Suppressor macrophage (primary cell): ENCODE data around the gene SDHB.

ENCODE experiments used
- DNase-seq, 4 experiments: peaks; one replicate each; pipeline ENCODE4 v3.0.0-alpha.2; 2020 to 2022
- total RNA-seq, 17 experiments: gene quantifications; one replicate each; lab custom pipeline; 2026; ENCODE audit warnings: mixed read lengths in 6 of 17, inconsistent platforms in 3 of 17; lab: John Stamatoyannopoulos, UW

SDHB gene
- 62.2 to 165 (median 121) reads per million in 17 experiments for total RNA-seq

GRCh38 chr1:17053685-17054410, at the start of gene SDHB:
Gene SDHB, minus strand, starts transcription at chr1:17054032. Its CDS starts 13 bp downstream, at chr1:17054019.
- DNase-seq, result peak; percentile 99 to 100 (median 100)

- DNase-seq, result no peak
Observed at GRCh38 chr1:17102232-17102631, 48.4 kb upstream of the SDHB start.

- no peak for DNase-seq
Observed at GRCh38 chr1:17101261-17101660, 47.4 kb upstream of the SDHB start.

- DNase-seq, result peak; percentile 14 to 58 (median 47)
Observed at GRCh38 chr1:17099616-17100340, 45.9 kb upstream of the SDHB start.

- DNase-seq, result peak; percentile 33 to 69 (median 55)
Observed at GRCh38 chr1:17098446-17099317, 44.9 kb upstream of the SDHB start.

GRCh38 chr1:17097787-17098186, 44.0 kb upstream of the SDHB start:
- DNase-seq, result peak in 2 of 4 experiments; percentile 31 to 38

- DNase-seq, result no peak
Observed at GRCh38 chr1:17097147-17097546, 43.3 kb upstream of the SDHB start.

- DNase-seq, result no peak
Observed at GRCh38 chr1:17096584-17096983, 42.8 kb upstream of the SDHB start.

- DNase-seq, result no peak
Observed at GRCh38 chr1:17095141-17095540, 41.3 kb upstream of the SDHB start.

- DNase-seq, result no peak
Observed at GRCh38 chr1:17094664-17095063, 40.8 kb upstream of the SDHB start.

- no peak for DNase-seq
Observed at GRCh38 chr1:17093822-17094393, 40.1 kb upstream of the SDHB start.

- DNase-seq, result no peak
Observed at GRCh38 chr1:17091252-17091651, 37.4 kb upstream of the SDHB start.

- no peak for DNase-seq
Observed at GRCh38 chr1:17089506-17089905, 35.7 kb upstream of the SDHB start.

GRCh38 chr1:17086751-17087150, 32.9 kb upstream of the SDHB start:
- DNase-seq, result peak; percentile 34 to 73 (median 63)

- peak in 3 of 4 experiments; percentile 52 to 67 (median 59) for DNase-seq
Observed at GRCh38 chr1:17084787-17085186, 31.0 kb upstream of the SDHB start.

GRCh38 chr1:17082761-17083160, 28.9 kb upstream of the SDHB start:
- no peak for DNase-seq

GRCh38 chr1:17081439-17081838, 27.6 kb upstream of the SDHB start:
- no peak for DNase-seq

- no peak for DNase-seq
Observed at GRCh38 chr1:17080880-17081279, 27.0 kb upstream of the SDHB start.

GRCh38 chr1:17080085-17080759, 26.4 kb upstream of the SDHB start:
- no peak for DNase-seq

GRCh38 chr1:17078991-17079868, 25.4 kb upstream of the SDHB start:
- peak; percentile 49 to 77 (median 72) for DNase-seq
